Caki2 (cell line): ENCODE data around the gene LPP. TPM values are rescaled to one million over a fixed set of nuclear protein-coding genes. Genes with fewer than 3 reads are reported as not detected.
A peak's percentile ranks its signal among the peaks of the same experiment; 100 is the strongest.

Source experiments
- DNase-seq: peaks from one replicate; pipeline ENCODE4 v3.0.0-alpha.2; 2015; ENCODE audit warnings: low read depth
- in situ Hi-C: cut with HindIII; loops from 2 replicates; pipeline ENCODE4 v1.10.0; 2016; ENCODE audit warnings: low sequenced_read_pairs, low pct_unique_long_range_greater_than_20kb, mixed read lengths
- total RNA-seq: library from RNA; depleted of rRNA; stranded (reverse); fragments of >200 nt; shearing (Covaris generic); gene quantifications from 2 replicates; pipeline ENCODE4 v1.2.3, GENCODE V29; 2014; ENCODE audit warnings: low replicate concordance

Gene LPP
- total RNA-seq, 1 experiment from 2014 or later = 9.2 TPM

DNA sequence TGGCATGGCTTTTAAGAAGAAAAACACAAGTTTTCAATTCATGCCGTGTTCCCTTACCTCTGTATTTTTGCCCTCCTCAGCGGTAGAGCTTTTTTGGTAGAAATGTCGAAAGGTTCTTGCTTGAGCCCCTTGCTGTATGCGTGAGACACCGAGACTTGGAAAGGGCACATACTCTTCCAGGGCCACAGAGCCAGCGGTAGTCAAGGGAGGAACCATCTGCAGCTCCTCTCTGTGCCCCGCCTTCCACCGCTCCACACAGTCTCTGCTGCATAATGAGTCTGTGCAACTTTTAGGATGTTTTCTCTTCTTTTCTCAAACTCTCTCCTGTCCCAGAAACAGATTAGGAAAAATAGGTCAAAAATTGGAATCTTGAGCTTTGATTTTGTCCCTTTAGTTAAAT is 77.5 kb downstream of the LPP start:
- no peak for DNase-seq
- in situ Hi-C loops = no loop called here

DNA sequence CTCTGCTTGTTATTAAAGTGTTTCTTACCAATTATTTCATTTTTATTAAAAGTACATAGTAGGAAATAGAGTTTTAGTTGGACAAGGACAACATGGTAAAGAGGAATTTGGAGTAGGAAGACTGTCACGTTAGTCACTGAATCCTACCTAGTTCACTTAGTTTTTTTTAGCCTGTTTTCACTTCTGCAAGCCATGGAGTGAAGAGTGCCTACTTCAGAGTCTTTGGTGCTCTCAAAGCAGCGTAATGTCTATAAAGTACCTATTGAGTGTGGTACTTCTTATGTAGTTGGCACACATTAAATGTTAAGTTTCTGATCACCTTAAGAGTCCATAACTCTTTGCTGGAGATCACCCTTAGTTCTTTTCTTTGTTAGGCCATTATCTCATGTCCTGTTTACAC is 78.7 kb downstream of the LPP start:
- in situ Hi-C loops = no loop called here
- DNase-seq = no peak

DNA sequence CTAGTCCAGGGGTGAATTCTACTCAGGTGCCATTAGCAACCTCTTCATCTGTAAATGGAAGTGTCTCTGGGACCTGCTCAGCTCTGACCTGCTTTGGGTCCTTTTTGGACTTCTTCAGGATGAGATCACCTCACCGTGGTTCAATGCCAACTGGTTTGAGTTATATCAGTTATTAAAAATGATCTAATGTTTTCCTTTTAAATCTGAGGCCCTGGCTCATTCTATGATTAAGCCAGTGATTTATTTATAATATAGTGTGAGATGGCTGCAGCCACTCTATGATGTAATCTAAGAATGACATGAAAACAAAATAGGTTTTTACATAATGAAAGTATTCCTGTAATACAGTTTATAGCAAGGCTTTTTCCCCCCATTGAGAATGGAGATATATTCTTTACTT is 79.4 kb downstream of the LPP start:
- DNase-seq = no peak
- in situ Hi-C loops = no loop called here

DNA sequence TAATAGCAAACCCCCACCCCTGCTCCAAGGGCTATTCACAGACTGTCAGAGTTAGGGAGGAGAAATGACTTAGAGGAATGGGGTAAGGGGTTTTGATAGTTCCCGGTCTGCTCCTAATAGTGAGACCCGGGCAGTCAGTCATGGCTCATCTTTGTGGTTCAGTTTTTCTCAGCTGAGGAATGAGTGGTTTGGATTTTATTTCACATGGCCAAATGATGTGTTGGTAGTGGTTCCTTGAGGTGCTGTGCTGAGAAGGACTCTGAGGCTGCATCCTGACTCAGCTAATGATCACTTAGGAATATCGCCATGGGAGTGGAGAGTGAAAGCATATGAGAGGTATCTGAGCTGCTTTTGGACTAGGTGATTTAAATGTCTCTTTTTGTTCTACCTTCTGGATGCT is 80.2 kb downstream of the LPP start:
- no peak for DNase-seq
- in situ Hi-C loops = no loop called here

DNA sequence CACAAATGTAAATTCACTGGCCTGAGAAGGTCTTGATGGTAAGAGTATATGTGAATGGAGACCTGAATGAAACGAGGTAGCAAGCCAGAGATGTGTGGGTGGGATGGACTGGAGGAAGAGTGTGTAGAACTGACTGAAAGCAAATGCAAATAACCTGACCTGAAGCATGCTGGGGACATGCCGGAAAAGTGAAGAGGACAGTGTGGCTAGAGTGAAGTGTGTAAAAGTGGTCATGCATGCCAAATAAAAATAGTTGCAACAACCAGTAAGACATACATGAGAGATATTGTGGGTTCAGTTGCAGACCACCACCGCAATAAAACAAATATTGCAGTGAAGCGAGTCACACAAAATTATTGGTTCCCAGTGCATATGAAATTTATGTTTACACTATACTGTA is 82.3 kb downstream of the LPP start:
- no peak for DNase-seq
- in situ Hi-C loops = no loop called here

DNA sequence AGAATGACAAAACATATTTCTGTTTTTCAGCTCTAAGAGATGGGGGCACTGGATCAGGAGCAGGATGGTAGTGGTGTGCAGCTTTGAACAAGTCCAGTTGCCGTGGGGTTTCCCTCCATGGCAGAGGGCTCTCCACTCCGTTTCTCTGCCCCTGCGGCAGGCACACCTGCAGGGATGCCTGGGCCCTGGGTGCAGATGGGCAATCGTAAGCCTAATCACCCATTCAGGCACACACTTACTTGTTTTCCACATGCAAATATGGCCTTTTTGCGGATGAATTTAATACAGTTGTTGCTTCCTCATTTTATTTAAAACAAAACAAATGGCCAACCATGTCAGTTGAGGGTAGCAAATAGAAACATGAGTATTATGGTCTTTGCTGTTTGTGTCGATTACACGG is 85.1 kb downstream of the LPP start:
- DNase-seq = no peak
- in situ Hi-C loops = no loop called here

DNA sequence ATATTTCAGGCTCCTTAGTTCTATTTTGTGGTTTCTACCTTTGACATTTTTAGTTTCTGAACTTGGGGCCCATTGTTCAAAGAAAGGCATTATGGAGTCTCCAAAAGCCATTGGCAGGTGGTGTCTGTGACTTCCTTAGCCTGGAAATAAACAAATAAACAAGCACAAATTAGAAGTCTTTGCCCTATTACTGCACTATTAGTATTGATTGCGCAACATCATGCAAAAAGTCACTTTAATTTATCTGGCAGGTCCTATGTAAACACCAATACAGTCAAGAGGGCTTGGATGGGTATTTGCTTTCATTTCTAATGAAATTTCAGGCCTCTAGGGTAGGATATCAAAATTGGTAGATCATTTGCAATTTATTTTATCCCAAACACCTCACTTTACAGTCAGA is 85.6 kb downstream of the LPP start:
- no peak for DNase-seq
- in situ Hi-C loops = no loop called here

DNA sequence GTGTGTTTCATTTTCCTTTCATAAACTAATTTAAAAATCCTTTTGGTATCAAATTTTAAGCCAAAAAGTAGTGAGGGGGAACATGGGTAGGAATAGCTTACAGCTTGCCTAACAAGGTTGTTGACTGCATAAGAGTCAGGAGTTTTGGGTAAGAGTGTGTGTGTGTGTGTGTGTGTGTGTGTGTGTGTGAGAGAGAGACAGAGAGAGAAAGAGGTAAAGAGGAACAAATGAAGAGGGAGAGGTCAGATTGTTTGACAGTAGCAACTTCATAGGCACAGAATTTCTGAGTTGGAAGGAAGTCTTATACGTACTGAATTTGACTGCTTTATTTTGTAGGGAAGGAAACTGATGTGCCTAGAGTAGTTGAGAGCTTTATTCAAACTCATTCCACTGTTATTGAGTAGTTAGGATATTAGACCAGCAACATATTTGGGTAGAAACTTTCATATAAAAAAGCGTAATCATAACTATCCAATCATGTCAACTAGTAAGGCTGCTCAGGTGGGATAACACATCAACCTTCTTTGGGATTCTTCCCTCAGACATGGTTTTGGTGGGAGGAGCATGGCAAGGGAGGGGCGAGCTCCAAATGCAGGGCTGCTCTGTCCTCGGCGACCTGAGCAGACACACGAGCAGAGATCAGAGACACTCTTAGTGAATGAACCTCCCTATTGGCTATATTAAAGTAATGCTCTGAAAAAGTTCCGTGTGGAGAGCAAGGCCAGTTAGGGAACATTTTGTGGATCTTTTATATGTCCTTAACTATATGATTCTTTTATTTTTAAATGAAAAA is 86.4 kb downstream of the LPP start:
- DNase-seq = no peak
- in situ Hi-C loops = no loop called here

DNA sequence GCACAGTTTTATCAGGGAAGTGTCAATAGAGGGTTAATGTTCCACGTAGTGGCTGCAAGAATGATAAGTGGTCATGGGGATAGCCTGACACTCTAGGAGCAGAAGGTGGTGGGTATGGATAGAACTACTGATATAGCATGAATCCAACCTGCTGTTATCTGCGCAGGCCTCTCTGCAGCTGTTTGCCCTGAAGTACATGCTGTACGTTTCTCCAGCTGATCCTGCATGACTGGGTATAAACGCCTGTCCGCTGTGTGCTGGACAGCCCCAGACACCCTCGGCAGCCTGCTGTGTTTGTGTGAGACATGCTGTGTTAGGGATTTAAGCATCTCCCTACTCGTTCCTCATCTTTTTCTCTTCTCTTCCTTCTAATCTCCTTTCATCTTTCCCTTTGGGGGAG is 87.1 kb downstream of the LPP start:
- DNase-seq = no peak
- in situ Hi-C loops = no loop called here

DNA sequence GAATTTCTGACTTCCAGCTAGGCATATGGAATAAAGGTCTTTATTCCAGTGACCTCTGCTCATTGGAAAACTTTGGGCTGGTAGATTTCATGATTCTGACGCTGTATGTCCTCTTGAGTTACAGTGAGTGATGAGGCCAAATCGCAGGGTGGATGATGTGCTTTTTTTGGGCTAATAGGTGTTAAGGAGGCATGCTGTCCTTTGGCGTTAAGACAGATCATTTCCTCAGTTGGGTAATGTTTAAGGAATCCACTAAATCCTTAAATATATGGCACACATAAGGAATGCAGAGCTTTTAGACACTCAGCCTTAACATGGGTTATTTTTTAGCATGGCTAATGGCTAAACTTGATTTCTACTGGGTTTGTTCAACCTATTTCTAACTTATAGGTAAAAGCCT is 87.9 kb downstream of the LPP start:
- in situ Hi-C loops = no loop called here
- DNase-seq = no peak

DNA sequence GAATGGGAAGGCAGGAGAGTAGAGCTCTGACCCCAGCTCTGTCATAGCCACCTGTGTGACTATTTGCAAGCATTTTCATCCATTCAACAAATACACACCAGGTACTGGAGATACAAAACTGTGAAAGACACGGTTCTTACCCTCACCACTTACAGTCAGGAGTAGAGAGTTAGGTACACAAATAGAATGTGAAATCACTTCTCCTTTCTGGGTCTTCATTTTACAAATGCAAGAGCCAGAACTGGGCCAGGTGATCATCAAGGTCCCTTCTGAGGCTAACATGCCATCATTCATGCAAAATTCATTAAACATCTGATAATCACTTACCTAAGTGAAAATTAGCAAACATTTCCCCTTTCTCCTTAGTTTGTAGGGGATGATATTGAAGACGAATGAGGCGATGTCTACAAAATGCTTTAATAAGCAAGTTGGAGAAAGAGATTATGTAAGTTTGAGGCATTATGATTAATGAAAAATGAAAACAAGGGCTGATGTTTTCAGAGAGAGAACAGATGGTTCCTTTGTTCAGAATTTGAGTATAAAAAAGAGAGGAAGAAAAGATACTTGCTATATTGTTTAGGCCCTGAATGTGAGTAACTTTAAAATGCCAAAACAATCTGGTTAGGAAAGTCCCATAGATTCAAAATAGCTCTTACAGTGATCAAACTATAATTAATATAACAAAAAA is 88.6 kb downstream of the LPP start:
- DNase-seq = no peak
- in situ Hi-C loops = no loop called here

DNA sequence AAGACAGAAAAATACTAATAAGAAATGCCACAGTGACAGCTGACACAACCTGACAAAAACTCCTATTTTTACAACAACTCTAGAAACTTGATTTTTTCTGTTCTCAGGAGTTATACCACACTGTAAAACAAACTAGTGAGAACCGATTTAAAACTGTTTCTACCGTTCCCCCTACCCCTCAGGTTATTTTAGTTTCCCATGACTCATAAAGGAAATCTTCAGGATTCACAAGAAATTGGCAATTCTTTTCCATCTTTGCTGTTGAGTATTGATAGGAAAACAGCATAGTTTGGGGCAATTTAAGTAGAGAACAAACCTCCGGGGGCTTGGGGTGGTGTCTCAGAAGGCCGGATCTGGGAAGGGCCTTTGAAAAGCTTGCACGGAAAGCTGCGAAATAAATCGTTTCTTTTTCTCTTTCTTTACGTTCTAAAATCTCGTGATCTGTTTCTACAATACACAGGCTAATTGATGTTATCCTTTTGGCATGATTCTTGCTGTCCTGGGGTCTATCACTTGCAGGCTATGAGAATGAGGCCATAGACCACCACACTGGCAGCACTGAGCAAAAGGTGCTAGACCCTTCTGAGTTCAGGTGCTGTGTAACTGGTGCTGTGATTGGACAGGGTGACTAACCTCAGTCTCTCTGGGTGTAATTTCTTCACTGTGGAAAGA is 89.3 kb downstream of the LPP start:
- DNase-seq = no peak

DNA sequence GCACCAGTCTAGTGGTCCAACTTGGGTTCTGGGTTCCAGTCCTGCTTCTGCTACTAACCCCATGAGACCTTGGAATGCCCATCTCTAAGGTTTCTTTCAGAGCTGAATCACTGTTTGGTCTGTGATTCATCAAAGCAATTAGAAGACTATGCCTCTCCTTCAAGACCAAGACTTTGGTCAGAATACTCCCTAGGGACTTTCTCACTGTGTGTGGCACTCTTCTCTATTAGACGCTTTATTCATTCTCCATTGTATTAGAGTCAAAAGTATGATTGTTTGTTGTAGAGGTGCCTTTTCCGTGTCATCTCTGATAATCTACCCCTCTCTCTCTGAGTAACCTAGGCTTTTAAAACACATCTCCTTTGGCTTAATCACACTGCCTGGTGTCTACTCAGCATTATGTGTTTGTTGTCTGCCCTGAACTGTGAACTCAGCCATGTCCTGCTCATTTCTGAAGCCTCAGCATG is 90.5 kb downstream of the LPP start:
- in situ Hi-C loops = no loop called here

More for the DNA sequence above, 89.3 kb downstream of the LPP start:
- in situ Hi-C loops = no loop called here

DNA sequence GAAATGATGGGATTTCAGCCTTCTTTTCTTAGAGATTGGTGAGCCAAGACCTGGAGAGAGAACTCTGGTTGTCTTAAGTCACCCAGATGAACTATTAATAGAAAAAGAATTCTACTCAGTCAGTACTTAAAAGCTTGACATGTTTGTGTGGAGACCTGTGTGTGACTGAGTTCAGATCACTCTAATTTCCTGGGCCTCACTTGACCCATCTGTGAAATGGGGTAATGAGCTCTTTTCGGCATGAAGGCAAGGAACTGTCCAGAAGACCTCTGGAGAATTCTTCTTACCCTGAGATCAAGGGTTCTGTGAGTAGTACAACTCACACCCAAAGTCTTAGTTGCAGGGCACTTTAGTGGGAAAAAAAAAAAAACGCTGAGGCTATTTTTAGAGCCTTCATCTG is 92.9 kb downstream of the LPP start:
- no peak for DNase-seq
- in situ Hi-C loops = no loop called here

More for the DNA sequence above, 90.5 kb downstream of the LPP start:
- peak; percentile 83 for DNase-seq

DNA sequence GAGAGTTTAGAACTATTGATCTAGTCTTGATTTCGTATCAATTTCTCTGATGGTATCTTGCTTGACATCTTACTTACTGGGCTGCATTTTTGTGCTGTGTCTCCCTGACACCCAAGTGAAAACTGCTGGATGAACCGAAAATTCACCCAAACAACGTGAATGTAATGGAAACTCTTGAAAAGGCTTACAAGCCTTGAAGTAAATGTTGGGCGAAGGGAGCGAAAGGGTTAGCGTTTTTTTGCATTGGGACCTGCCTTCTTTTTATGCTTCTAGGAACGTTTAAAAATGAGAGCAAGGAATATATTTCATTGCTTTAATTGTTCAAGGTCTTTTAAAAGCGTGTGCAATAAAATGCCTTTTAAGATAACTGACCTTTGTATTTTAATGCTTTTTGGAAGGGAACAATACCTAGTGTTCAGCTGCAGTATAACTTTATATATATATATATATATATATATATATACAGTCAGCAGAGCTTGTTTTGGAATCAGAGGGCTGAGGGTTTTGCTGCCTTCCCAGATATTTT is 94.1 kb downstream of the LPP start:
- DNase-seq = no peak
- in situ Hi-C loops = no loop called here

DNA sequence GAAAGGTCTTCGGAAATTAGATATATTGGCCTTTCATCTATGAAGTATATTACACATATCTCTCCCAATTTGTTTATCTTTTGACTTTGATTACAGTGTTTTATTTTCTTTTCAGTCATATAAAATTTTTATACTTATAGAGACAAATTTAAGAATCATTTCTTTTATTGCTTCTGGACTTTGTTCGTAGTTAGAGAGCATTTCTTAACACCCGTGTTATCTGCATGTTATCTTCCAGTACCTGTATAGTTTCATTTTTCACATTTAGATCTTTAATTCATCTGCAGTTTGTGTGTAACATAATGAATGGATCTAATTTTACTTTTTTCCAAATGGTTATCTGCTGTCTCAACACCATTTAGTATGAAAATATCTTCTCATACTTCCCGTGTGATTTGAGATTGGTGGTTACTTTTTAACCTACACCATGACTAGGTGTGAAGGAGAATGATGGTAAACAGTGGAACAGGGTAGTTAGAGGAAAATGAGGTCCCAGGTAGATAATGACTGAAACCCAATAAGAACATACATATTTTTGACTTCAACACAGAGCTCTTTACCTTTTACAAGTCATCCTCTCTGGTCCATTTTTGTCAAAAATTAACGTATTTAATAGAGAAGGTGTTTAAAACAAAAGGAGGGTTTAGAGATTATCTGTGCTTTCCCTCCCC is 99.3 kb downstream of the LPP start:
- no peak for DNase-seq
- in situ Hi-C loops = no loop called here

DNA sequence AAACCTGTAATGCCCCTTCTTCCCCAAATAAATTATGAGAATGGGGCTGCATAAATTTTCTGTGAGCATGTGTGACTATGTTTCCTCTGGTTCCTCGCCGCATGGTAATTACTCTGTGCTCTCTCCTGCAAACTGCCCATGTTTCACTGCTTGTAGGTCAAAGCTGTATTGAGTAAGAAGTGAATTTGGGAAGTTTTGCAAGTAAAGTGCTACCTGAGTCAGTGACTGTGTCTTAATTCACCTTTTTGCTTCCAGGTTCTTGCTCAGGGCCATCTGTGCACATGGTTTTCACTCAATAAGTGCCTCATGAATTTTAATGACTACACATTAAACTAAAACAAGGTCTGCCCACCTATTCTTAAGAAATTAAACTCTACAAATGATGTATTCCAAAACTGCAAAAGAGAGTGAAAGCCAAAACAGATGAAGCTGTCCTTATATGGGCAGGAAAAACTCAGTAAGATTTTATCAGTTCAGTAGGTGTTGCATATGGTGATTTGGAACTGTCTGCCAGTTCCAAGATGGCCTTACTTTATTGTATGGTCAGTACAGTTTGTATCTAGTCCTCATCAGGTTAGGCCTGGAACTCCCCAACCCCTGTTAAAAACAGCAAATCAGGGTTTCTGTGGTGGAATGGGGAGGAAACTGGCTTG is 100.0 kb downstream of the LPP start:
- in situ Hi-C loops = no loop called here
- no peak for DNase-seq

DNA sequence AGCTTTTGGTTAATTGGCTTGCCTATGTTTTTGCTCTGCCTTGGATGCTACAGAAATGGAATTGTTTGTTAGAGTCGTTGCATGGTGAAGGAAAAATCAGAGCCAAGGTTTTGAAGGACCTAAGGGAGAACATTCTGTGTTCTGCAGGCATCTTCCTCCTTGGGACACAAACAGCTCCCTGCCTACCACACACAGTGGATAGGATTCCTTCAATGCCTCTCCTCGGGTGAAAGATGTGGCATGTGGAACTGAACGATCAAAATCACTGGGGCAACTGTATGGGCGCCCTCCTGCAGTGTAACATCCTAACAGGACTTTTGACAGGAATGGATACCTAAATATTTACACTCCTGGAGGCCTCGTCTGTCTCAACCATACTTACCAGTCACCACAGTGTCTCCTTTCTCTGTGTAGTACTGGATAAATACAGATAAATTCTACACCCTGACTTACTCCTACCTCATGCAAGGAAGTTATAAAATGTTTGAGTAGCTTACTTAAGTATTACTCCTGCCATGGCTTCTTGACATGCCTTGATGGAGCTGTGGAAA is 100.6 kb downstream of the LPP start:
- in situ Hi-C loops = no loop called here
- DNase-seq = no peak
